OCI-LY7 (cell line): ENCODE measurements around the gene NABP2. TPM values are rescaled to one million over a fixed set of nuclear protein-coding genes. Genes with fewer than 3 reads are reported as not detected.

Experiments used
- BruUV-seq: library from RNA; stranded (reverse); fragments of 400-500 nt; replicated peaks from 2 replicates; lab custom pipeline; 2021; lab: Mats Ljungman, UMichigan
- CTCF ChIA-PET: fragments of 300-600 bp; sonication (Branson Sonifier 250); formaldehyde crosslinking; loops from one replicate; lab custom pipeline; 2022; ENCODE audit warnings: antibody characterized with exemption; ENCODE audit not compliant: unreplicated experiment; lab: Charles Lee
- POLR2A ChIA-PET: fragments of 300-600 bp; sonication (Branson Sonifier 250); formaldehyde crosslinking; loops from one replicate; lab custom pipeline; 2022; ENCODE audit warnings: antibody characterized with exemption; lab: Charles Lee
- DNase-seq: peaks from one replicate; pipeline ENCODE4 v3.0.0-alpha.2; 2015; ENCODE audit warnings: low spot score
- H2AFZ ChIP-seq: fragments of 200-600 bp; sonication (generic), shearing (Covaris generic); 2 replicates; pipeline ENCODE4 v1.6.1; 2014; ENCODE audit warnings: mild to moderate bottlenecking, antibody characterized with exemption, low read length, moderate library complexity
- H3K27ac ChIP-seq: fragments of 200-600 bp; sonication (generic); 2 replicates; pipeline ENCODE4 v1.5.1; 2014; ENCODE audit warnings: mixed run types, low read depth, mild to moderate bottlenecking, moderate library complexity, low read length, inconsistent platforms; ENCODE audit not compliant: poor library complexity, severe bottlenecking
- H3K36me3 ChIP-seq: fragments of 200-600 bp; sonication (generic); 2 replicates; pipeline ENCODE4 v1.6.1; 2014; ENCODE audit warnings: mild to moderate bottlenecking, antibody characterized with exemption, low read length, moderate library complexity, mixed read lengths; ENCODE audit not compliant: insufficient read depth
- H3K4me1 ChIP-seq: fragments of 200-600 bp; sonication (generic); 2 replicates; pipeline ENCODE4 v1.5.1; 2014; ENCODE audit warnings: mild to moderate bottlenecking, low read length; ENCODE audit not compliant: insufficient read depth, poor library complexity, severe bottlenecking
- H3K4me2 ChIP-seq: fragments of 200-600 bp; sonication (generic); 2 replicates; pipeline ENCODE4 v1.6.1; 2014; ENCODE audit warnings: mild to moderate bottlenecking, low read length
- H3K4me3 ChIP-seq: fragments of 200-600 bp; sonication (generic); 2 replicates; pipeline ENCODE4 v1.5.1; 2014; ENCODE audit warnings: mild to moderate bottlenecking, low read depth, low read length; ENCODE audit not compliant: poor library complexity, severe bottlenecking
- H3K79me2 ChIP-seq: fragments of 200-600 bp; sonication (generic); 2 replicates; pipeline ENCODE4 v1.6.1; 2016; ENCODE audit warnings: low read depth, mild to moderate bottlenecking, low read length, moderate library complexity, mixed read lengths; ENCODE audit not compliant: insufficient read depth
- H3K9me2 ChIP-seq: fragments of 200-600 bp; sonication (generic); 2 replicates; pipeline ENCODE4 v1.6.1; 2016; ENCODE audit warnings: mild to moderate bottlenecking, low read length, mixed read lengths; ENCODE audit not compliant: insufficient read depth
- H3K9me3 ChIP-seq: fragments of 200-600 bp; sonication (generic); 2 replicates; pipeline ENCODE4 v1.6.1; 2014; ENCODE audit warnings: mild to moderate bottlenecking, mixed run types, low read length, mixed read lengths
- H4K20me1 ChIP-seq: fragments of 200-600 bp; sonication (generic); 2 replicates; pipeline ENCODE4 v1.6.1; 2014; ENCODE audit warnings: mild to moderate bottlenecking, antibody characterized with exemption, low read length, moderate library complexity, mixed read lengths; ENCODE audit not compliant: insufficient read depth
- EZH2phosphoT487 ChIP-seq: fragments of 200-600 bp; sonication (generic); IDR thresholded peaks from 2 replicates; pipeline ENCODE4 v1.6.1; 2018; ENCODE audit warnings: low read depth, borderline replicate concordance, mild to moderate bottlenecking, mixed run types, antibody characterized with exemption, low read length, moderate library complexity, mixed read lengths
- intact Hi-C: fragments of 100-400 bp; cut with micrococcal nuclease; formaldehyde crosslinking; loops from one replicate; pipeline ENCODE4 v1.10.0; 2022; ENCODE audit not compliant: unreplicated experiment
- total RNA-seq, 2 experiments: library from RNA; depleted of rRNA in 1 of 2; stranded (reverse); fragments of >200 nt in 1 of 2; shearing (Covaris generic) in 1 of 2; gene quantifications; 2 replicates each; pipeline ENCODE4 v1.2.3, GENCODE V29; 2014 to 2022
- TF ChIP-seq, protein P1 (sequence below): fragments of 200-600 bp; sonication (generic); conservative IDR thresholded peaks from 2 replicates; pipeline ENCODE4 v1.5.1; 2014; ENCODE audit warnings: mild to moderate bottlenecking, antibody characterized with exemption, low read length, moderate library complexity, mixed read lengths

NABP2 gene
- total RNA-seq, 2 experiments from 2014 or later, result 37.5 to 61.1 TPM

DNA sequence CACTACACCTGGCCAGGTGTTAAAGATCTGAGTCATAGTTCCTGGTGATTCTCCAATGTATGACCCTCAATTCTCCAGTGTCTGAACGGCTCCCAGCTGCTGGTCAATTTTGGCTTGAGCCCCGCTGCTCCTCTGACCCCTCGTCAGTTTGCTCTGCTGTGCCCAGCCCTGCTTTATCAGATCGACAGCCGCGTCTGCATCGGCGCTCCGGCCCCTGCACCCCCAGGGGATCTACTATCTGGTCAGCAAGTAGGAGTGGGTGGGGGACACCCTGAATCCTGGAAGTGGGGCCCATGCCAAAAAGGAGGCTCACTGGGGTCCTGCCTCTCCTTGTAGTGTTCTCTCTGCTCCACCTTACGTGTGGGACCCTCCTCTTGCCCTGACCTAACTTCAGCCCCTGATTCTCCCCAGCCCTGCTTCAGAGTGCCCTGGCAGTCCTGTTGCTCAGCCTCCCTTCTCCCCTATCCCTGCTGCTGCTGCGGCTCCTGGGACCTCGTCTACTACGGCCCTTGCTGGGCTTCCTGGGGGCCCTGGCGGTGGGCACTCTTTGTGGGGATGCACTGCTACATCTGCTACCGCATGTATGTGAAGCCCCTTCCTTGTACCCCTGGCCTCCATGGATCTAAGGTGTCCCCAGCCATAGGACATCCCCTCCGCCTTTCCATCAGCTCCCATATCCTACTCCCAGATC is 10.7 kb downstream of the NABP2 start:
- Histone ChIP-seq H4K20me1 (no peaks in the 10 kb centered on the region), H3K4me1 (no peaks in the 10 kb centered on the region), H3K79me2 (no peaks in the 10 kb centered on the region), H3K4me3 (no peak overlapping the region), H3K9me2 (no peaks in the 10 kb centered on the region), H3K9me3 (no peaks in the 10 kb centered on the region), H3K27ac (no peak overlapping the region), H3K4me2 (no peak overlapping the region), H2AFZ (no peak overlapping the region), H3K36me3 (peaks cover 8% of the 10 kb centered on the region; the same call in 1 of the 2 replicates)
- no peak for DNase-seq
- ChIA-PET CTCF (no interaction called here), POLR2A (no interaction called here)
- BruUV-seq, result no TSS peak
- TF ChIP-seq, protein P1, sequence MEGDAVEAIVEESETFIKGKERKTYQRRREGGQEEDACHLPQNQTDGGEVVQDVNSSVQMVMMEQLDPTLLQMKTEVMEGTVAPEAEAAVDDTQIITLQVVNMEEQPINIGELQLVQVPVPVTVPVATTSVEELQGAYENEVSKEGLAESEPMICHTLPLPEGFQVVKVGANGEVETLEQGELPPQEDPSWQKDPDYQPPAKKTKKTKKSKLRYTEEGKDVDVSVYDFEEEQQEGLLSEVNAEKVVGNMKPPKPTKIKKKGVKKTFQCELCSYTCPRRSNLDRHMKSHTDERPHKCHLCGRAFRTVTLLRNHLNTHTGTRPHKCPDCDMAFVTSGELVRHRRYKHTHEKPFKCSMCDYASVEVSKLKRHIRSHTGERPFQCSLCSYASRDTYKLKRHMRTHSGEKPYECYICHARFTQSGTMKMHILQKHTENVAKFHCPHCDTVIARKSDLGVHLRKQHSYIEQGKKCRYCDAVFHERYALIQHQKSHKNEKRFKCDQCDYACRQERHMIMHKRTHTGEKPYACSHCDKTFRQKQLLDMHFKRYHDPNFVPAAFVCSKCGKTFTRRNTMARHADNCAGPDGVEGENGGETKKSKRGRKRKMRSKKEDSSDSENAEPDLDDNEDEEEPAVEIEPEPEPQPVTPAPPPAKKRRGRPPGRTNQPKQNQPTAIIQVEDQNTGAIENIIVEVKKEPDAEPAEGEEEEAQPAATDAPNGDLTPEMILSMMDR, result no peak
- no peak for TF ChIP-seq EZH2phosphoT487
- intact Hi-C loops, result no loop called here

DNA sequence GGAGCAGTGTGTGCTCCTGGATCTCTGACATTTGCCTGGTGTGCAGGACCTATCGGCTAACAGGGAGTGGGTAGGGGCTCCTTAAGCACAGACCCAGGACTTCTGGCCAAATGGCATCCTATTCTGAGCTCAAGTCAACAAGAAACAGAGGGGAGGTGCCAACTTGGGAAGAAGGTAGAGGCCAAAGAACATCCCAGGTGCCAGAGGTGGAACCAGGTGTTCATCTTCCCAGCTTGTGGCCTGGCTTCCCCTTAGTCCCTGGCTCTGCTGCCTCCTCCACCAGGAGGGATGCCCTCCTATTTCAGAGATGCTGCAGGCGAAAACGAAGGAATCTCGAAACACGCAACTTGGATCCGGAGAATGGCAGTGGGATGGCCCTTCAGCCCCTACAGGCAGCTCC is 11.9 kb downstream of the NABP2 start:
- no peak for DNase-seq
- Histone ChIP-seq H3K79me2 (no peaks in the 10 kb centered on the region), H3K9me2 (no peaks in the 10 kb centered on the region), H3K27ac (no peak overlapping the region), H3K4me3 (no peak overlapping the region), H2AFZ (no peak overlapping the region), H3K4me2 (no peak overlapping the region), H3K36me3 (peaks cover 19% of the 10 kb centered on the region; the same call in 1 of the 2 replicates), H3K9me3 (no peaks in the 10 kb centered on the region), H4K20me1 (no peaks in the 10 kb centered on the region), H3K4me1 (no peaks in the 10 kb centered on the region)
- intact Hi-C loops, result no loop called here
- ChIA-PET CTCF (interaction anchor here (0.6 kb wide), 1 partner anchor 32 kb away, joined by 3 read pairs; no protein-coding TSS in a partner anchor), POLR2A (no interaction called here)
- TF ChIP-seq EZH2phosphoT487, result no peak
- TF ChIP-seq, protein P1, result no peak
- no TSS peak for BruUV-seq

DNA sequence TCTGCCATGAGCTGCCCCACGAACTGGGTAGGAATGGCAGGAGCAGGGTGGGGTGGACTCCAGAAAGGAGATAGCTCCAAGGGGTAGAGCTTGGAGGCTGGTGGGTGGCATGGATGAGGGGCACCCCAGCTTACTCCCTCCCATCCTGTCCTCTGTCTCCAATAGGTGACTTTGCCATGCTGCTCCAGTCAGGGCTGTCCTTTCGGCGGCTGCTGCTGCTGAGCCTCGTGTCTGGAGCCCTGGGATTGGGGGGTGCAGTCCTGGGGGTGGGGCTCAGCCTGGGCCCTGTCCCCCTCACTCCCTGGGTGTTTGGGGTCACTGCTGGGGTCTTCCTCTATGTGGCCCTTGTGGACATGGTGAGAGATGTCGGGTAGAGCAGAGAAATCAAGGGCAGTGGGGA is 12.8 kb downstream of the NABP2 start:
- Histone ChIP-seq H3K79me2 (no peaks in the 10 kb centered on the region), H2AFZ (no peak overlapping the region), H3K27ac (no peak overlapping the region), H3K9me2 (no peaks in the 10 kb centered on the region), H3K36me3 (peaks cover 28% of the 10 kb centered on the region; the same call in 1 of the 2 replicates), H3K4me2 (no peak overlapping the region), H3K9me3 (no peaks in the 10 kb centered on the region), H3K4me3 (no peak overlapping the region), H3K4me1 (no peaks in the 10 kb centered on the region), H4K20me1 (no peaks in the 10 kb centered on the region)
- no peak for TF ChIP-seq EZH2phosphoT487
- TF ChIP-seq, protein P1, result no peak
- ChIA-PET POLR2A (no interaction called here), CTCF (no interaction called here)
- no TSS peak for BruUV-seq
- intact Hi-C loops, result no loop called here
- DNase-seq, result no peak
